Fibroblast of lung (primary cell): ENCODE data around the gene ALS2. TPM values are rescaled to one million over a fixed set of nuclear protein-coding genes. Genes with fewer than 3 reads are reported as not detected.

Experiments used
- DNase-seq, 2 donors: peaks; one replicate each; pipeline versions ENCODE4 v3.0.0 to v3.0.0-alpha.2; 2010; ENCODE audit warnings: low read depth in 2 of 2
- H2AFZ ChIP-seq: 2 replicates; pipeline ENCODE4 v1.5.1; 2012; ENCODE audit warnings: low read length, control low read depth, inconsistent platforms
- H3K27ac ChIP-seq: 2 replicates; pipeline ENCODE4 v1.5.1; 2011; ENCODE audit warnings: low read length, control low read depth; ENCODE audit not compliant: insufficient read depth
- H3K27me3 ChIP-seq: 2 replicates; pipeline ENCODE4 v1.5.1; 2011; ENCODE audit warnings: mild to moderate bottlenecking, low read length; ENCODE audit not compliant: control insufficient read depth, insufficient read depth
- H3K36me3 ChIP-seq: 2 replicates; pipeline ENCODE4 v1.5.1; 2011; ENCODE audit warnings: low read length; ENCODE audit not compliant: control insufficient read depth, insufficient read depth
- H3K4me1 ChIP-seq: 2 replicates; pipeline ENCODE4 v1.5.1; 2011; ENCODE audit warnings: low read length; ENCODE audit not compliant: control insufficient read depth, insufficient read depth; ENCODE audit errors: extremely low read depth
- H3K4me2 ChIP-seq: 2 replicates; pipeline ENCODE4 v1.5.1; 2011; ENCODE audit warnings: low read length, control low read depth; ENCODE audit not compliant: insufficient read depth; ENCODE audit errors: extremely low read depth
- H3K4me3 ChIP-seq, 4 experiments: fragments of 200-600 bp in 1 of 4; sonication (generic) in 1 of 4; replicated peaks in 1 of 4; 2 replicates each; pipeline ENCODE4 v1.5.1; 2011 to 2016; ENCODE audit warnings: low read length in 4 of 4, low read depth in 3 of 4, mild to moderate bottlenecking in 3 of 4, control low read depth in 2 of 4, inconsistent platforms in 1 of 4, mixed read lengths in 1 of 4; ENCODE audit not compliant: insufficient read depth in 1 of 4; ENCODE audit errors: control extremely low read depth in 1 of 4
- H3K79me2 ChIP-seq: 2 replicates; pipeline ENCODE4 v1.5.1; 2012; ENCODE audit warnings: mild to moderate bottlenecking, low read length, inconsistent platforms; ENCODE audit not compliant: control insufficient read depth, insufficient read depth
- H3K9ac ChIP-seq: 2 replicates; pipeline ENCODE4 v1.5.1; 2011; ENCODE audit warnings: mild to moderate bottlenecking, low read length, control low read depth; ENCODE audit not compliant: insufficient read depth
- H3K9me3 ChIP-seq: 2 replicates; pipeline ENCODE4 v1.5.1; 2012; ENCODE audit warnings: low read depth, low read length; ENCODE audit not compliant: control insufficient read depth, insufficient read depth
- H4K20me1 ChIP-seq: 2 replicates; pipeline ENCODE4 v1.5.1; 2011; ENCODE audit warnings: low read length; ENCODE audit not compliant: control insufficient read depth, insufficient read depth; ENCODE audit errors: extremely low read depth
- CTCF ChIP-seq, 2 donors: IDR thresholded peaks in 1 of 2; conservative IDR thresholded peaks in 1 of 2; 1 replicate in 1 of 2; 2 replicates in 1 of 2; pipeline ENCODE4 v1.5.1; 2011 to 2012; ENCODE audit warnings: low read length in 2 of 2, control low read depth in 1 of 2, inconsistent platforms in 1 of 2, low read depth in 1 of 2, mild to moderate bottlenecking in 1 of 2
- EZH2 ChIP-seq: IDR thresholded peaks from 2 replicates; pipeline ENCODE4 v1.5.1; 2012; ENCODE audit warnings: low read length, control low read depth, mild to moderate bottlenecking; ENCODE audit errors: missing control alignments
- polyA plus RNA-seq, 2 donors: library from polyadenylated mRNA; depleted of rRNA in 1 of 2; stranded (reverse) in 1 of 2; unstranded in 1 of 2; fragments of >200 nt; gene quantifications; 2 replicates each; pipeline ENCODE4 v1.2.1, GENCODE V29; 2011 to 2012; ENCODE audit warnings: missing spikeins in 1 of 2
- total RNA-seq: library from RNA; depleted of rRNA; stranded (reverse); fragments of >200 nt; gene quantifications from 2 replicates; pipeline ENCODE4 v1.2.1, GENCODE V29; 2014

The ALS2 gene
- total and polyA plus RNA-seq, 2 donors (not counting 1 experiment from before 2014, with no cell fraction given) = 21.8 to 30.9 TPM

GRCh38 chr2:201790291-201790690 is 9.6 kb upstream of the ALS2 start:
- H2AFZ ChIP-seq = no peak overlapping the region
- no peak for DNase-seq
- H3K9ac ChIP-seq = no peak overlapping the region
- TF ChIP-seq CTCF (conservative IDR thresholded peaks at IDR 0.05 in 1 of 2, IDR thresholded peaks at IDR 0.05 in 1 of 2; ENCODE audit: low read depth in 1 of 2, low read length in 2 of 2) = no peak
- TF ChIP-seq EZH2 = no peak
- no peaks in the 10 kb centered on the region for H3K9me3 ChIP-seq
- no peaks in the 10 kb centered on the region for H3K27me3 ChIP-seq
- no peaks in the 10 kb centered on the region for H4K20me1 ChIP-seq
- no peak overlapping the region for H3K4me2 ChIP-seq
- no peaks in the 10 kb centered on the region for H3K36me3 ChIP-seq
- H3K27ac ChIP-seq = no peak overlapping the region
- no peaks in the 10 kb centered on the region for H3K4me1 ChIP-seq
- H3K4me3 ChIP-seq = no peak overlapping the region
- H3K79me2 ChIP-seq = no peaks in the 10 kb centered on the region

- H3K4me2 ChIP-seq = no peak overlapping the region
- no peak for DNase-seq
- no peaks in the 10 kb centered on the region for H3K4me1 ChIP-seq
- no peak overlapping the region for H3K4me3 ChIP-seq
- no peak overlapping the region for H3K9ac ChIP-seq
- H3K27me3 ChIP-seq = no peaks in the 10 kb centered on the region
- H3K79me2 ChIP-seq = no peaks in the 10 kb centered on the region
- no peaks in the 10 kb centered on the region for H3K36me3 ChIP-seq
- no peaks in the 10 kb centered on the region for H4K20me1 ChIP-seq
- H3K9me3 ChIP-seq = no peaks in the 10 kb centered on the region
- H2AFZ ChIP-seq = no peak overlapping the region
- TF ChIP-seq CTCF (conservative IDR thresholded peaks at IDR 0.05 in 1 of 2, IDR thresholded peaks at IDR 0.05 in 1 of 2; ENCODE audit: low read depth in 1 of 2, low read length in 2 of 2) = no peak
- no peak for TF ChIP-seq EZH2
- no peak overlapping the region for H3K27ac ChIP-seq
Observed at GRCh38 chr2:201789395-201789794, 8.7 kb upstream of the ALS2 start.

GRCh38 chr2:201788371-201788770 is 7.6 kb upstream of the ALS2 start:
- no peaks in the 10 kb centered on the region for H3K79me2 ChIP-seq
- no peak for DNase-seq
- no peaks in the 10 kb centered on the region for H4K20me1 ChIP-seq
- no peaks in the 10 kb centered on the region for H3K4me1 ChIP-seq
- H3K27me3 ChIP-seq = no peaks in the 10 kb centered on the region
- no peak overlapping the region for H3K4me3 ChIP-seq
- H3K9me3 ChIP-seq = no peaks in the 10 kb centered on the region
- TF ChIP-seq EZH2 = no peak
- no peak for TF ChIP-seq CTCF (conservative IDR thresholded peaks at IDR 0.05 in 1 of 2, IDR thresholded peaks at IDR 0.05 in 1 of 2; ENCODE audit: low read depth in 1 of 2, low read length in 2 of 2)
- no peak overlapping the region for H3K4me2 ChIP-seq
- no peak overlapping the region for H3K27ac ChIP-seq
- no peak overlapping the region for H3K9ac ChIP-seq
- no peak overlapping the region for H2AFZ ChIP-seq
- H3K36me3 ChIP-seq = no peaks in the 10 kb centered on the region
